ENCODE results near the gene ERLIN1. TPM values are rescaled to one million over a fixed set of nuclear protein-coding genes. Genes with fewer than 3 reads are reported as not detected.

ERLIN1 gene
- total RNA-seq, 1 experiment from 2014 or later, result 33.0 TPM

DNA sequence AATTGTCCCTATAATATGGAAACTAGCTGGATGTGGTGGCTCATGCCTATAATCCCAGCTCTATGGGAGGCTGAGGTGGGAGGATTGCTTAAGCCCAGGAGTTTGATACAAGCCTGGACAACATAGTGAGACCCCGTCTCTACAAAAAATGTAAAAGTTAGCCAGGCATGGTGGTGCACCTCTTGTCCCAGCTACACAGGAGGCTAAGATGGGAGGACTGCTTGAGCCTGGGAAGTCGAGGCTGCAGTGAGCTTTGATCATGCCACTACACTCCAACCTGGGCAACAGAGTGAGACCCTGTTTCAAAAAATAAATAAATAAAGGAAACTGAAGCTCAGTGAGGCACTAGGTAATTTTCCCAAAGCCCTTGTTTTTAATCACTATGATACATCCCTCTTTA is 15.7 kb upstream of the ERLIN1 start:
- H3K9ac ChIP-seq (ENCODE audit: extremely low read depth, insufficient read length, low read length), result no peak overlapping the region
- Mint-ChIP-seq H3K27me3 (ENCODE audit: low read depth) (no peaks in the 10 kb centered on the region), H3K4me1 (no peaks in the 10 kb centered on the region), H3K4me3 (no peak overlapping the region), H3K9me3 (no peaks in the 10 kb centered on the region), H3K36me3 (ENCODE audit: insufficient read depth in 1 of 3, low read depth in 3 of 3) (peaks cover 8 to 80% (median 53%) of the 10 kb centered on the region in 3 experiments; a peak in 6 of 7 replicates), H3K27ac (no peak overlapping the region)
- no peak overlapping the region for H4K5ac ChIP-seq (ENCODE audit: insufficient read length, low read depth, low read length)
- H2AK5ac ChIP-seq (ENCODE audit: insufficient read length, low read length), result no peak overlapping the region
- no peaks in the 10 kb centered on the region for H3K79me2 ChIP-seq (ENCODE audit: insufficient read depth, low read length)
- H3K4me1 ChIP-seq (ENCODE audit: insufficient read depth, low read length), result no peaks in the 10 kb centered on the region
- no peak overlapping the region for H2BK5ac ChIP-seq (ENCODE audit: insufficient read length, low read length)
- H2BK12ac ChIP-seq (ENCODE audit: insufficient read length, low read depth, low read length), result no peak overlapping the region
- no peak overlapping the region for H2BK15ac ChIP-seq (ENCODE audit: low read depth, low read length)
- H2BK120ac ChIP-seq (ENCODE audit: low read depth, low read length, poor library complexity, severe bottlenecking), result no peak overlapping the region
- TF ChIP-seq, protein P1, sequence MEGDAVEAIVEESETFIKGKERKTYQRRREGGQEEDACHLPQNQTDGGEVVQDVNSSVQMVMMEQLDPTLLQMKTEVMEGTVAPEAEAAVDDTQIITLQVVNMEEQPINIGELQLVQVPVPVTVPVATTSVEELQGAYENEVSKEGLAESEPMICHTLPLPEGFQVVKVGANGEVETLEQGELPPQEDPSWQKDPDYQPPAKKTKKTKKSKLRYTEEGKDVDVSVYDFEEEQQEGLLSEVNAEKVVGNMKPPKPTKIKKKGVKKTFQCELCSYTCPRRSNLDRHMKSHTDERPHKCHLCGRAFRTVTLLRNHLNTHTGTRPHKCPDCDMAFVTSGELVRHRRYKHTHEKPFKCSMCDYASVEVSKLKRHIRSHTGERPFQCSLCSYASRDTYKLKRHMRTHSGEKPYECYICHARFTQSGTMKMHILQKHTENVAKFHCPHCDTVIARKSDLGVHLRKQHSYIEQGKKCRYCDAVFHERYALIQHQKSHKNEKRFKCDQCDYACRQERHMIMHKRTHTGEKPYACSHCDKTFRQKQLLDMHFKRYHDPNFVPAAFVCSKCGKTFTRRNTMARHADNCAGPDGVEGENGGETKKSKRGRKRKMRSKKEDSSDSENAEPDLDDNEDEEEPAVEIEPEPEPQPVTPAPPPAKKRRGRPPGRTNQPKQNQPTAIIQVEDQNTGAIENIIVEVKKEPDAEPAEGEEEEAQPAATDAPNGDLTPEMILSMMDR (conservative IDR thresholded peaks at IDR 0.05), result no peak
- no peak for DNase-seq
- H3T11ph ChIP-seq (ENCODE audit: low read length), result no peak overlapping the region
- H4K20me1 ChIP-seq (ENCODE audit: control insufficient read depth, insufficient read depth, insufficient read length), result no peaks in the 10 kb centered on the region
- no peaks in the 10 kb centered on the region for H3K79me1 ChIP-seq (ENCODE audit: insufficient read depth, low read depth, low read length, poor library complexity, severe bottlenecking)
- H3K23ac ChIP-seq (ENCODE audit: insufficient read length, low read depth, low read length), result no peak overlapping the region
- H4K8ac ChIP-seq (replicated peaks; ENCODE audit: insufficient read length, low read depth, low read length), result no peak overlapping the region
- H3K4ac ChIP-seq (ENCODE audit: low read depth, low read length), result no peak overlapping the region
- H4K91ac ChIP-seq (ENCODE audit: insufficient read length, low read depth, low read length), result no peak overlapping the region
- H3K27me3 ChIP-seq (ENCODE audit: insufficient read depth, low read length), result no peaks in the 10 kb centered on the region
- no peak overlapping the region for H3K14ac ChIP-seq (ENCODE audit: insufficient read depth, low read length)
- no peak overlapping the region for H2BK20ac ChIP-seq (ENCODE audit: low read depth, low read length, poor library complexity, severe bottlenecking)
- H3K56ac ChIP-seq (ENCODE audit: insufficient read length, low read depth, low read length), result no peak overlapping the region
- H3K18ac ChIP-seq (ENCODE audit: insufficient read length, low read depth, low read length), result no peak overlapping the region
- no peak overlapping the region for H3K4me2 ChIP-seq (ENCODE audit: insufficient read depth, insufficient read length, low read length)
- WGBS (ENCODE audit: extremely low coverage, insufficient read length, low lambda C conversion rate), result no CpG with 5 or more reads among the region's 2 CpGs
- no peaks in the 10 kb centered on the region for H3K23me2 ChIP-seq (ENCODE audit: insufficient read length, low read depth, low read length, poor library complexity, severe bottlenecking)
- H3K27ac ChIP-seq (ENCODE audit: insufficient read length, low read depth, low read length), result no peak overlapping the region
- no peak overlapping the region for H2AFZ ChIP-seq (ENCODE audit: low read length)
- no peaks in the 10 kb centered on the region for H3K9me3 ChIP-seq (ENCODE audit: control insufficient read depth, low read depth, low read length)
